Mucosa of rectum (tissue), 2 donors: ENCODE measurements around the gene EZR.

Experiments used
- H3K27ac ChIP-seq, 2 donors: one replicate each; pipeline ENCODE4 v1.7.0; 2013; ENCODE audit warnings: inconsistent platforms in 2 of 2, low read depth in 2 of 2, low read length in 2 of 2
- H3K27me3 ChIP-seq, 2 donors: one replicate each; pipeline ENCODE4 v1.7.0; 2013; ENCODE audit warnings: low read length in 2 of 2; ENCODE audit not compliant: control insufficient read depth in 2 of 2, insufficient read depth in 2 of 2
- H3K36me3 ChIP-seq, 2 donors: one replicate each; pipeline ENCODE4 v1.7.0; 2013; ENCODE audit warnings: low read length in 2 of 2; ENCODE audit not compliant: control insufficient read depth in 2 of 2, insufficient read depth in 2 of 2
- H3K4me1 ChIP-seq, 2 donors: one replicate each; pipeline ENCODE4 v1.7.0; 2013; ENCODE audit warnings: low read length in 2 of 2, mild to moderate bottlenecking in 1 of 2; ENCODE audit not compliant: control insufficient read depth in 2 of 2, insufficient read depth in 2 of 2
- H3K4me3 ChIP-seq, 2 donors: one replicate each; pipeline ENCODE4 v1.7.0; 2013; ENCODE audit warnings: low read length in 2 of 2
- H3K9ac ChIP-seq, 2 donors: one replicate each; pipeline ENCODE4 v1.7.0; 2013; ENCODE audit warnings: low read length in 2 of 2, low read depth in 1 of 2, mild to moderate bottlenecking in 1 of 2
- H3K9me3 ChIP-seq, 2 donors: one replicate each; pipeline ENCODE4 v1.7.0; 2013; ENCODE audit warnings: low read length in 2 of 2; ENCODE audit not compliant: control insufficient read depth in 2 of 2
- donor health status: healthy.
- donor health status: Normal muscosa, but diverticular disease.

The EZR gene

DNA sequence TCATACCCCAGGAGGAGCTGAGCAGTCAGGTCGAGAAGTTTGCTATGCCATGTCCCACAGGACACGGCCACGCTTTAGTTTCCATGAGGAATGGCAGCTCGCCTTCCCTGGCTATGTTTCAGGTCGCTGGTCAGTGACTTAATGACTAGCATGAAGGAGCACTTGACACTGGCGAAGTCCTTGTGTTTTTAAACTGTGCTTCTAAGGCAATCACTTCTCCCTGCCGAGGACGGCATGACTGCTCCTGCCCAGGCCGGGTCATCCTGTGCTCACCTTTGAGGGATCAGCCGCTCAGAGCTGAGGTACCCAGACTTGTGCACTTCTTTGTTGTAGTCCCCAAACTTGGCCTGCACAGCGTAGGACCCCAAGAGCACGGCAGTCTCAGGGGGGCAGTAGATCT lies 34.1 kb downstream of the EZR start:
- Histone ChIP-seq H3K9me3 (no peaks in the 10 kb centered on the region), H3K9ac (no peak overlapping the region), H3K4me3 (no peak overlapping the region), H3K36me3 (peaks cover 77 to 91% of the 10 kb centered on the region in 2 donors), H3K27ac (no peak overlapping the region), H3K4me1 (peaks cover 18 to 24% of the 10 kb centered on the region in 2 donors), H3K27me3 (no peaks in the 10 kb centered on the region)

DNA sequence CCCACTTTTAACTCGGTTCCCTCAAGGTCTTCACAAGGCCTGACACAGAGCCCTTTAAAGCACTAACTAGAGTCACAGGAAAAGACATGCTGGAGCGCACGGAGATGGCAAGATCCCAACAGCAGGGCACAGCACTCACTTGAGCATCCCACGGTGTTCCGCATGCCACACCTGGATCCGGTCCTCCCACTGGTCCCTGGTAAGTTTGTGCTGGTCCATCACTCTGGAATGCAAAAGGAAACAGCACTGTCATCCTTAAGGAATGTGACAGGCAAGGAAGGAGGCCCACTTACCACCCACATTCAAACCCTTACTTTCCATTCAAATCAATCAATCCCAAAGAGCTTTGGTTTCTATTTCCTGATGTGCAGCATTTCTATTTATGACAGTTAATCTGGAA lies 34.7 kb downstream of the EZR start:
- no peak overlapping the region for H3K9ac ChIP-seq
- H3K4me3 ChIP-seq = no peak overlapping the region
- H3K27ac ChIP-seq = no peak overlapping the region
- no peaks in the 10 kb centered on the region for H3K27me3 ChIP-seq
- peaks cover 77 to 89% of the 10 kb centered on the region in 2 donors for H3K36me3 ChIP-seq
- peaks cover 18 to 24% of the 10 kb centered on the region in 2 donors for H3K4me1 ChIP-seq
- no peaks in the 10 kb centered on the region for H3K9me3 ChIP-seq

DNA sequence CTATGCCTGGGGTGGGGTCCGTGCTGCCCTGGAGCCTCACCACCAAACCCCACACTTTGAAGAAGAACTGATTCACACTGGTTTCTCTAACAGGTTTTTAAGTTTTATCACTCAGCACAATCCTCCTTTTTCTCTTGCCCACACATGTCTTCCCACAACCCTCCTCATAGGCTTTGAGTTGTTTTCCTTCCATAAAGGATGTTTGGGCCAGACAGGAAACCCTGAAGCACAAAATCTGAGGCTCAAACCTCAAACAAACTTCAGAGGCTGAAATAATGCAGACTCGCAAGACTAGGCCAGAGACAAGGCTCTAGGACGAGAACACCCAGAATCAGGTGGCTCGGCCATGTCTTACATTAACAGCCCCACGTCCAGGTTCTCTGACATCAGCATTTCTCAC lies 35.3 kb downstream of the EZR start:
- H3K4me3 ChIP-seq = no peak overlapping the region
- no peak overlapping the region for H3K27ac ChIP-seq
- H3K36me3 ChIP-seq = peaks cover 74 to 87% of the 10 kb centered on the region in 2 donors
- no peak overlapping the region for H3K9ac ChIP-seq
- H3K27me3 ChIP-seq = no peaks in the 10 kb centered on the region
- peaks cover 18 to 27% of the 10 kb centered on the region in 2 donors for H3K4me1 ChIP-seq
- no peaks in the 10 kb centered on the region for H3K9me3 ChIP-seq

GRCh38 chr6:158783167-158783450 lies 36.1 kb downstream of the EZR start:
- no peak overlapping the region for H3K9ac ChIP-seq
- H3K27me3 ChIP-seq = no peaks in the 10 kb centered on the region
- H3K4me3 ChIP-seq = no peak overlapping the region
- peaks cover 18 to 34% of the 10 kb centered on the region in 2 donors for H3K4me1 ChIP-seq
- H3K9me3 ChIP-seq = no peaks in the 10 kb centered on the region
- H3K36me3 ChIP-seq = peaks cover 69 to 79% of the 10 kb centered on the region in 2 donors
- H3K27ac ChIP-seq = no peak overlapping the region

DNA sequence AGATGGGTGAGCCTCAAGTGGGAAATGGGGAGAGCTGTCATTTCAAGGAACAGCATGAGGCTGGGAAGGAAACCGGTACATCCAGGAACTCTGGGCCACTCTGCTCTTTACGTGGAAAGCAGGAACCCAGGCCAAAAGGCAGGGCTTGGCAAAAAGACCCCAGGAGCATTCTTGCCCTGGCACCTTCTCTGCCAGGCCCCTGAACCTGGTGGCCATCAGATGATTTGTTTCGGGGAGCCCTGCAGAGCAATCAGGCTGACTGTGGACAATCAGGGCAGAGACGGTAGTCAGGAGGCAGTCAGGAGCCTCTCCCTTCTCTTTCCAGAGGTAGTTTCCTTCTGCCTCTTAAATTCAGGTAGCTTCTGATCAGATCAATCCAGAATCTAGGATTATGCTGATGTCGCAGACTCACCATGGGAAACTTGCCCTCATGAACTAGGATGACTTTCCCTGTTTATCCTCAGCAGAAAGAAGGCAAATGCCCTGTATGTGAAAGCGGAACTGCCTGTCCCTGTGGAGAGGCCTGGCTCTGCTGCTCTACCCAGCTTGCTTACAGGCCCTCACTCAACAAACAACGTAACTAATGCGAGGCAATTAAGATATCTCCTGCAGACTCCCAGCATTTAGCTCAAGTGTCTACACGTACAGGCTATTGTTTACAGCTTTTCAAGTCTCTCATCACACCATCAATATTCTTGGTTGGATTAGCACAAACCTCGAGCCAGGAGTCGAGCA lies 36.6 kb downstream of the EZR start:
- no peaks in the 10 kb centered on the region for H3K9me3 ChIP-seq
- H3K27ac ChIP-seq = peak overlapping the region; percentile 20 to 62
- H3K27me3 ChIP-seq = no peaks in the 10 kb centered on the region
- no peak overlapping the region for H3K9ac ChIP-seq
- H3K4me1 ChIP-seq = peaks cover 23 to 36% of the 10 kb centered on the region in 2 donors
- no peak overlapping the region for H3K4me3 ChIP-seq
- peaks cover 65 to 78% of the 10 kb centered on the region in 2 donors for H3K36me3 ChIP-seq

DNA sequence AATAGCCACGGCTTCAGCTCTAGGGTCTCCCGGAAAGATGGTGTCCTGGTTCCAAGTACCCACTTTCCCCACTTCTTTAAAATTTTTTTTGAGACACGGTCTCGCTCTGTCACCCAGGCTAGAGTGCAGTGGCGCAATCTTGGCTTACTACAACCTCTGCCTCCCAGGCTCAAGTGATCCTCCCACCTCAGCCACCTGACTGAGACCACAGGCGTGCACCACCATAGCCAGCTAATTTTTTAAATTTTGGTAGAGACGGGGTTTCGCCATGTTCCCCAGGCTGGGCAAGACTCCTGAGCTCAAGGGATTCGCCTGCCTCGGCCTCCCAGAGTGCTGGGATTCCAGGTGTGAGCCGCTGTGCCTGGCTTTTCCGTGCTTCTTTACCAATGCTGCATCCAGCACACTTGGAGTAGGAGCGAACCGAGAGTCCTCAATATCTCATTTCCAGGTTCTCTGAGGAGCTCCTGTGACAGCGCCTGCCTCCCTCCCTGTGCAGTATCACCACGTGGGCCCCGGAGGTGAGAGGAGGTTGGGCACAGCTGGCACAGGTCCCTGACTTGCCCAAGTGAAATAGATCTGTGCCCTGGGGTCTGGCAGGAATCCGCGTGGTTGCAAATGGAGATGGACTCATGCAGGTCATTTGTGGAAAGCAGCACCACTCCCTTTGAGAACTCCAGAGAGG lies 37.3 kb downstream of the EZR start:
- Histone ChIP-seq H3K36me3 (peaks cover 64 to 79% of the 10 kb centered on the region in 2 donors), H3K9ac (no peak overlapping the region), H3K27me3 (no peaks in the 10 kb centered on the region), H3K4me3 (no peak overlapping the region), H3K9me3 (no peaks in the 10 kb centered on the region), H3K4me1 (peaks cover 26 to 35% of the 10 kb centered on the region in 2 donors), H3K27ac (peak overlapping the region; percentile 62)

DNA sequence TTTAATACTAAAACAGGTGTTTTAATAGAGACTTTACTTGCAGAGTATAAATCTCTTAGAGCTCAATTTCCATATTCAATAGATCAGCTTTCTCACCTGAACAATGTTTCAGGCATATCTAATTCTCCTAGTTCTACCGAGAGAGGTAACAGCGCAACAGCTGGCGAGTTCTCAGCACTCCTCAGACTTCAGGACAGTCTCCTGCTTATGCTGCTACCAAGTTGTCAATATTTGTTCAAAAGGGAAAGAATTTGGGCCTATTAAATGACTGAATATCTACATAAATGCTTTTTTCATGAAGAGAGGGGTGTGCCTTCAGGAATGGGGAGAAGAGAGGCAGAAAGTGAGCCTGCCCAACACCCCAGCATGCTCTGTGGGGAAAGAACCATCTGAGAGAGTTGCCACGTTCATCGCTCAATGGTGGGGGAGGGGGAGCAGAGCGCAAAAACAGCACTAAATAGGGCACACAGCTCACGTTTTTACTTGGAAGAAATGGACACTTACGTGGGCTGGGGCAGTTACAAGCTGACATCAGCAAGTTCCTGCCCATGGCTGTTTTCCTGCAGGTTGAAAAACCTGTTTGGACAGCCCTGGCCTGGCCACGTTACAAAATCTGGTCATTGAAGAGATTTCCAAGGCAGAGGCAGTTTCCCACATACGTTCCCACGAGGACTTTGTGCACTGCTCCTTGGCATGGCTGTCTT lies 38.0 kb downstream of the EZR start:
- Histone ChIP-seq H3K27ac (peak overlapping the region; percentile 62), H3K9ac (peak overlapping the region; percentile 44 to 52), H3K9me3 (no peaks in the 10 kb centered on the region), H3K4me1 (peaks cover 26 to 38% of the 10 kb centered on the region in 2 donors), H3K4me3 (no peak overlapping the region), H3K27me3 (no peaks in the 10 kb centered on the region), H3K36me3 (peaks cover 68 to 81% of the 10 kb centered on the region in 2 donors)

DNA sequence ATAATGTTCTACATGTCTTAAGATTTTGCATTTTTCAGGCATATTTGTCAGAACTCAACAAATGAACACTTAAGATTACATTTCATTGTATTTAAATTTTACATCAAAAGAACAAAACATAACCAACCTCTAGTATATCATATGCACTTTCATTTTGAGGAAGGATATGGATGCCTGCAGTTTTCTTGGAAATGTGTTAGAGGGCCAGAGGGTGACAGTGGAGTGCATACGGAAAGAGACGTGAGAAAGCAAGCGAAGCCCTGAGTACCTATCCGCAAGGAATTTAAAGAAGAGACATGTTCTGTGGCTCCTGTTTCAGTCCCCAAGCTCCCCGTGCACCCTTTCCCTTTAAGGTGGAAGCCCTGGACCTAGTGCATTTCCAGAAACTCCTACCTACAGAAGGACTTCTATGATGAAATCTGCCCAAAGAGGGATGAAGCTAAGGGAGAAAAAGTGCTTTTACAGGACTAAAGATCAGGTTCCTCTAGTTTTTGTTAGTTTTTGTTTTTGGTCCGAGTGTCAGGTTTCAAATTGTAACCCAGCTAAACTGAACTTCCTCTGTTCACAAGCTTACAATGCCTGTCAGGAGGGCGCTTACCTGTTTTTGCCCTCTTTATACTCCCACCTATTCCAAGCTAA lies 38.8 kb downstream of the EZR start:
- Histone ChIP-seq H3K4me1 (peaks cover 26 to 38% of the 10 kb centered on the region in 2 donors), H3K4me3 (no peak overlapping the region), H3K27ac (peak overlapping the region in 1 of 2 donors; percentile 62), H3K9ac (peak overlapping the region in 1 of 2 donors; percentile 44), H3K27me3 (no peaks in the 10 kb centered on the region), H3K9me3 (no peaks in the 10 kb centered on the region), H3K36me3 (peaks cover 75 to 82% of the 10 kb centered on the region in 2 donors)

GRCh38 chr6:158778005-158778527 lies 41.1 kb downstream of the EZR start:
- peaks cover 64 to 74% of the 10 kb centered on the region in 2 donors for H3K36me3 ChIP-seq
- H3K4me1 ChIP-seq = peaks cover 39 to 58% of the 10 kb centered on the region in 2 donors
- peak overlapping the region; percentile 75 to 78 for H3K27ac ChIP-seq
- no peaks in the 10 kb centered on the region for H3K27me3 ChIP-seq
- H3K9me3 ChIP-seq = no peaks in the 10 kb centered on the region
- no peak overlapping the region for H3K4me3 ChIP-seq
- H3K9ac ChIP-seq = peak overlapping the region in 1 of 2 donors; percentile 48
